ENCODE data around the gene PIK3C3.

The PIK3C3 gene

DNA sequence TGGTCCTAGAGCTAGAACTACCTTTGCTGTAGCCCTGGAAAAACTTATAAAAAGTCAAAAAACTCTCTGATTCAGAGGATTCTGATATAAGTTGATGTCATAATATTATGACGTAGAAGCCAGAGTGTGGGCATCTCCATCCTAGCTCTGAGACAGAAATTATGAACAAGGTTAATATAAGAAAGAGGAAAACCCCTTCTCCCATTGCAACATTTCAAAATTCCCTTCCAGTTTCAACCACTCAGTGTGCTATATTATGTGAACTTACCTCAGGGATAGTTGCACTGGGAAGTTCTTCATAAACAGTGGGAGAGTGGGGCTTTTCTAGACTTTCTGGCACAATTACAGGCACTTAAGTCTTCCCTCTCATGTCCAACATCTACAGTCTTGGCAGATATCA, 171.6 kb downstream of the PIK3C3 start:
- DNase-seq (ENCODE audit: low read depth in 3 of 3) = no peak

GRCh38 chr18:42131066-42131929, 176.3 kb downstream of the PIK3C3 start:
- no peak for DNase-seq (ENCODE audit: low read depth in 3 of 3)

GRCh38 chr18:42131930-42132244, 176.9 kb downstream of the PIK3C3 start:
- no peak for DNase-seq (ENCODE audit: low read depth in 3 of 3)
